Naive thymus-derived CD4-positive, alpha-beta T cell (primary cell): ENCODE measurements around the gene SLC7A6. TPM values are rescaled to one million over a fixed set of nuclear protein-coding genes. Genes with fewer than 3 reads are reported as not detected.
A peak's percentile ranks its signal among the peaks of the same experiment; 100 is the strongest.

Source experiments
- ATAC-seq: fragments of 150-1000 bp; cut with Tn5 transposase; 2 replicates; pipeline ENCODE4 v1.10.0; 2021; ENCODE audit warnings: mild to moderate bottlenecking, moderate library complexity
- CTCF ChIA-PET: fragments of 350-600 bp; sonication (Branson Sonifier 250); formaldehyde crosslinking; loops from one replicate; lab custom pipeline; 2021; ENCODE audit warnings: antibody characterized with exemption; lab: Charles Lee
- POLR2A ChIA-PET: fragments of 350-600 bp; sonication (Branson Sonifier 250); formaldehyde crosslinking; loops from one replicate; lab custom pipeline; 2021; ENCODE audit warnings: antibody characterized with exemption, inconsistent platforms; lab: Charles Lee
- DNase-seq, 9 donors: peaks; one replicate each; pipeline versions ENCODE4 v3.0.0 to v3.0.0-alpha.2; 2020 to 2022; ENCODE audit warnings: mixed read lengths in 1 of 9
- H3K27ac ChIP-seq: one replicate; pipeline ENCODE4 v1.7.0; 2013; ENCODE audit warnings: mild to moderate bottlenecking, low read depth, low read length, moderate library complexity
- H3K27me3 ChIP-seq, 2 donors: one replicate each; pipeline ENCODE4 v1.7.0; 2013; ENCODE audit warnings: low read length in 2 of 2, mild to moderate bottlenecking in 2 of 2, moderate library complexity in 2 of 2; ENCODE audit not compliant: control insufficient read depth in 2 of 2, insufficient read depth in 2 of 2
- H3K36me3 ChIP-seq, 3 experiments: 1 replicate in 2 of 3; 2 replicates in 1 of 3; pipeline ENCODE4 v1.7.0; 2013; ENCODE audit warnings: low read length in 3 of 3, mild to moderate bottlenecking in 3 of 3, moderate library complexity in 1 of 3; ENCODE audit not compliant: insufficient read depth in 3 of 3, control insufficient read depth in 2 of 3
- H3K4me1 ChIP-seq, 2 donors: one replicate each; pipeline ENCODE4 v1.7.0; 2013; ENCODE audit warnings: low read length in 2 of 2, mild to moderate bottlenecking in 2 of 2, moderate library complexity in 1 of 2; ENCODE audit not compliant: control insufficient read depth in 2 of 2, insufficient read depth in 2 of 2
- H3K4me3 ChIP-seq: 2 replicates; pipeline ENCODE4 v1.7.0; 2013; ENCODE audit warnings: mild to moderate bottlenecking, low read length
- H3K9me3 ChIP-seq, 3 experiments: 1 replicate in 2 of 3; 2 replicates in 1 of 3; pipeline ENCODE4 v1.7.0; 2013; ENCODE audit warnings: low read length in 3 of 3; ENCODE audit not compliant: control insufficient read depth in 2 of 3
- H3K27ac Mint-ChIP-seq, 9 donors: one replicate each; pipeline ENCODE4 v1.8.0; 2020 to 2022; ENCODE audit warnings: mixed read lengths in 9 of 9, mild to moderate bottlenecking in 8 of 9, moderate library complexity in 5 of 9, inconsistent platforms in 2 of 9
- H3K27me3 Mint-ChIP-seq, 5 donors: one replicate each; pipeline ENCODE4 v1.8.0; 2021 to 2022; ENCODE audit warnings: mixed read lengths in 5 of 5, mild to moderate bottlenecking in 1 of 5
- H3K36me3 Mint-ChIP-seq, 5 donors: one replicate each; pipeline ENCODE4 v1.8.0; 2020 to 2022; ENCODE audit warnings: mixed read lengths in 5 of 5, mild to moderate bottlenecking in 3 of 5, inconsistent platforms in 1 of 5
- H3K4me1 Mint-ChIP-seq, 7 donors: one replicate each; pipeline ENCODE4 v1.8.0; 2020 to 2022; ENCODE audit warnings: mixed read lengths in 7 of 7, mild to moderate bottlenecking in 3 of 7, inconsistent platforms in 1 of 7
- H3K4me3 Mint-ChIP-seq, 10 donors: one replicate each; pipeline ENCODE4 v1.8.0; 2020 to 2022; ENCODE audit warnings: mild to moderate bottlenecking in 10 of 10, mixed read lengths in 10 of 10, moderate library complexity in 6 of 10, inconsistent platforms in 2 of 10
- H3K9me3 Mint-ChIP-seq, 11 donors: one replicate each; pipeline ENCODE4 v1.8.0; 2020 to 2022; ENCODE audit warnings: mixed read lengths in 11 of 11, mild to moderate bottlenecking in 4 of 11, inconsistent platforms in 1 of 11, moderate library complexity in 1 of 11
- intact Hi-C, 2 donors: fragments of 100-400 bp; cut with micrococcal nuclease; formaldehyde crosslinking; loops; one replicate each; pipeline ENCODE4 v1.15.1; 2023
- polyA plus RNA-seq, 2 donors: library from polyadenylated mRNA; unstranded; fragments of 300-500 nt; fragmentation: Illumina TruSeq; gene quantifications; one replicate each; pipeline ENCODE4 v1.2.3, GENCODE V29; 2021
- total RNA-seq, 6 experiments: library from RNA in 5 of 6; stranded (reverse) in 5 of 6; gene quantifications; 1 replicate in 5 of 6; 2 replicates in 1 of 6; pipeline ENCODE4 v1.2.3 and lab custom pipeline; 2021 to 2026

Gene SLC7A6
- total and polyA plus RNA-seq, 7 experiments from 2014 or later, result 29.3 to 248 (median 163) TPM

DNA sequence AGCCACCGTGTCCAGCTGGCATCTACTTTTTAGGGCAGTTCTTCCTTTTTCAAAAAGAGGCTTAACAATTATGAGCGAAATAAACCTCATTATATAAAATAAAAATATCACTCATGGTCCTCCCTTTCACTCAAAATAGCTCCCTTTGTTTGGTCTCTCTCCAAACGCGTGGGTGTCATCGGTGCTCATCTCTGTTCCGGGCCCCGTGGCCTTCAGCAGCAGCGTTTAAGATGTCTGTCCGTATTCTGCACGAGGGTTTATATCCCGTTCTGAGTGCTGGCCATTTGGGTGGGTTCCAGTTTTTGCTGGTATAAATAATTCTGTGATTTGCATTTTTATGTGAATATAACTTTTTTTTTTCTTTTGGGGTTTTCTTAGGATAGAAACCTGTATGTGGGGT, 79.9 kb downstream of the SLC7A6 start:
- no peak overlapping the region for H3K4me3 Mint-ChIP-seq
- intact Hi-C loops, result no loop called here
- DNase-seq (no peak), ATAC-seq (no peak)
- H3K4me1 ChIP-seq, result peaks cover 0 to 5% of the 10 kb centered on the region in 2 donors
- CTCF ChIA-PET, result no interaction called here
- peaks cover 0 to 2% (median 0%) of the 10 kb centered on the region in 11 donors for H3K9me3 Mint-ChIP-seq
- peaks cover 11 to 94% (median 26%) of the 10 kb centered on the region in 3 experiments for H3K36me3 ChIP-seq
- H3K27ac Mint-ChIP-seq, result no peak overlapping the region
- no peaks in the 10 kb centered on the region for H3K9me3 ChIP-seq
- H3K27me3 ChIP-seq, result no peaks in the 10 kb centered on the region
- no peak overlapping the region for H3K27ac ChIP-seq
- peaks cover 21 to 63% (median 48%) of the 10 kb centered on the region in 5 donors for H3K36me3 Mint-ChIP-seq
- peaks cover 4 to 19% (median 11%) of the 10 kb centered on the region in 7 donors for H3K4me1 Mint-ChIP-seq
- POLR2A ChIA-PET, result interaction anchor here (0.7 to 1.1 kb wide), 2 partner anchors 12 to 524 kb away, joined by 3 read pairs; no protein-coding TSS in a partner anchor
- H3K4me3 ChIP-seq, result no peak overlapping the region
- H3K27me3 Mint-ChIP-seq, result no peaks in the 10 kb centered on the region

DNA sequence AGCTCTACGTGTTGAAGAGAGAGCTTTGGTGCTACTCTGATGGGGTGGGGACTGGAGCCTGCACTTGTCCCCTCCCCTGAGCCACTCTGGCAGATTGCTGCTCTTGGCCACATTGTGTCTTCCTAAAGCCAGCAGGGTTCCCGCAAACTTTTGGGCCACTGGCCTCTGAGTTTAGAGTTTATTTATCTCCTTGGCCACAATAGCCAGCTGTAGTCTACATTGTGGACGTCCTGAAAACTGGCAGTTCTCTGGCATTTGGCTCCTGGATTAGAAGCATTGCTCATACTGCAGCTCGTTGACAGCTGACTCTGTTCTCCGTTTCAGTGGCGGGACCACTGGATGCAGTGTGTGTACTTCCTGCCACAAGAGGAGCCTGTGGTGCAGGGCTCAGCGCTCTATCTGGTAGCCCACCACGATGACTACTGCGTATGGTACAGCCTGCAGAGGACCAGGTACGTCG, 81.1 kb downstream of the SLC7A6 start:
- intact Hi-C loops, result no loop called here
- Histone ChIP-seq H3K4me3 (no peak overlapping the region), H3K27ac (no peak overlapping the region), H3K4me1 (peaks cover 0 to 5% of the 10 kb centered on the region in 2 donors), H3K9me3 (no peaks in the 10 kb centered on the region), H3K27me3 (no peaks in the 10 kb centered on the region), H3K36me3 (peaks cover 4 to 94% (median 19%) of the 10 kb centered on the region in 3 experiments)
- no peak for DNase-seq
- ChIA-PET POLR2A (interaction anchor here (0.6 to 0.8 kb wide), 2 partner anchors 11 to 855 kb away, joined by 3 to 6 read pairs; no protein-coding TSS in a partner anchor), CTCF (no interaction called here)
- peaks cover 4 to 20% (median 11%) of the 10 kb centered on the region in 7 donors for H3K4me1 Mint-ChIP-seq
- ATAC-seq, result no peak
- peaks cover 27 to 55% (median 41%) of the 10 kb centered on the region in 5 donors for H3K36me3 Mint-ChIP-seq
- H3K9me3 Mint-ChIP-seq, result peaks cover 0 to 2% (median 0%) of the 10 kb centered on the region in 11 donors
- H3K27me3 Mint-ChIP-seq, result no peaks in the 10 kb centered on the region
- H3K27ac Mint-ChIP-seq, result peak overlapping the region in 1 of 9 donors; percentile 8
- no peak overlapping the region for H3K4me3 Mint-ChIP-seq

DNA sequence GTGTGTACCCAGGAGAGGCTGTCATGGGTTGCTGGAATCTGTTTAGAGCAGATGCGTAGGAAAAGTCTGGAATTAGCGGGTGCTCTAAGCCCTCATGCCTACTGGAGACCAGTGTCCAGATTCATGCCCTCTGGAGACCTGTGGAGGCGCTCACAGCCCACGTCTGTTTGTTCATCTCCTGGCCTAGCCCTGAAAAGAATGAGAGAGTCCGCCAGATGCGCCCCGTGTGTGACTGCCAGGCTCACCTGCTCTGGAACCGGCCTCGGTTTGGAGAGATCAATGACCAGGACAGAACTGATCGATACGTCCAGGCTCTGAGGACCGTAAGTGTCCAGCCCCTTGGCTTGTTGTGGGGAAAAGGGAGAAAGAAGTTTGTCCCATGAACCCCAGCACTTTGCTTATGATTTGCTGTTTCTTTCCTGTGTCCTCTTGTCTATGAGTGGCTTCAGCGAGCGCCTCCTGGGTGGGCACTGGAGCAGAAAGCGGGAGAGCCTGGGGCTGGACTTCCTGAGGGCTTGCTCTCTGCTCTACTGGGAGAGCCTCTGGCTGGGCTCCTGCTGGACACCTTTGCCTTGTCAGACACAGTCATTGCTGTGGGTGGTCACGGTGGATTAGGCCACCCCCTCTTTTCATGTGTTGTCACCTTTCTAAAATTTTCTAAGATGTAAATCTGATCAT, 81.8 kb downstream of the SLC7A6 start:
- Histone ChIP-seq H3K9me3 (no peaks in the 10 kb centered on the region), H3K27me3 (no peaks in the 10 kb centered on the region), H3K27ac (no peak overlapping the region), H3K36me3 (peaks cover 4 to 94% (median 25%) of the 10 kb centered on the region in 3 experiments), H3K4me1 (peaks cover 0 to 5% of the 10 kb centered on the region in 2 donors), H3K4me3 (no peak overlapping the region)
- DNase-seq (no peak), ATAC-seq (no peak)
- Mint-ChIP-seq H3K27me3 (no peaks in the 10 kb centered on the region), H3K27ac (no peak overlapping the region), H3K9me3 (peaks cover 0 to 2% (median 0%) of the 10 kb centered on the region in 11 donors), H3K36me3 (peaks cover 25 to 55% (median 39%) of the 10 kb centered on the region in 5 donors), H3K4me3 (no peak overlapping the region), H3K4me1 (peaks cover 0 to 20% (median 11%) of the 10 kb centered on the region in 7 donors)
- ChIA-PET CTCF (no interaction called here), POLR2A (no interaction called here)
- intact Hi-C loops, result no loop called here

- no peak overlapping the region for H3K4me3 ChIP-seq
- H3K27me3 ChIP-seq, result no peaks in the 10 kb centered on the region
- Mint-ChIP-seq H3K4me3 (no peak overlapping the region), H3K27ac (peak overlapping the region in 1 of 9 donors; percentile 74), H3K36me3 (peaks cover 25 to 55% (median 39%) of the 10 kb centered on the region in 5 donors), H3K27me3 (no peaks in the 10 kb centered on the region), H3K4me1 (peaks cover under 1 to 24% (median 11%) of the 10 kb centered on the region in 7 donors), H3K9me3 (peaks cover 0 to 2% (median 0%) of the 10 kb centered on the region in 11 donors)
- CTCF ChIA-PET, result no interaction called here
- intact Hi-C loops, result no loop called here
- POLR2A ChIA-PET, result no interaction called here
- DNase-seq (no peak), ATAC-seq (no peak)
- H3K4me1 ChIP-seq, result peaks cover 0 to 5% of the 10 kb centered on the region in 2 donors
- no peak overlapping the region for H3K27ac ChIP-seq
- H3K36me3 ChIP-seq, result peaks cover 4 to 93% (median 30%) of the 10 kb centered on the region in 3 experiments
- H3K9me3 ChIP-seq, result no peaks in the 10 kb centered on the region
These were observed 82.7 kb downstream of the SLC7A6 start for GRCh38 chr16:68346892-68347480.

DNA sequence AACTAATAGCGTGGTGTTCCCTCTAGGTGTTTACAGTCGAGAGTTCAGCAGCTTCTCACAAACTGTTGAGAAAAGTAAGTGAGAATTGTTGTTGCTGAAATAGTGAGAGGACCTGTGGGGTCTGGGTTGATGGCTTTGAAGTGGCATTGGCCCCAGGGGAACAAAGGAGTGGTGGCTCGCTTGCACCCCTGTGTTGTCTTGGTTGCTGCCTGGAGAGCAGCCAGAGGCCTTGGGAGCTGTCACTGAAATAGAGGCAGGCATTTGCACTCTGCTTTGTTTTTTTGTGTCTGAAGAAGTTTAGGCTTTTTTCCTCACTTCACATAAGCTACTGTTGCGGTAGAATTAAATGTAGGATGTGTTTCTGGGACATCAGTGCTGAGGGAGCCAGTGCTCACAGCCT, 83.3 kb downstream of the SLC7A6 start:
- H3K36me3 ChIP-seq, result peaks cover 4 to 92% (median 33%) of the 10 kb centered on the region in 3 experiments
- Mint-ChIP-seq H3K4me1 (peaks cover 2 to 25% (median 11%) of the 10 kb centered on the region in 7 donors), H3K9me3 (peaks cover 0 to 2% (median 0%) of the 10 kb centered on the region in 11 donors), H3K36me3 (peaks cover 25 to 59% (median 36%) of the 10 kb centered on the region in 5 donors), H3K27me3 (no peaks in the 10 kb centered on the region), H3K4me3 (no peak overlapping the region), H3K27ac (peak overlapping the region in 1 of 9 donors; percentile 15)
- H3K9me3 ChIP-seq, result no peaks in the 10 kb centered on the region
- peaks cover 0 to 5% of the 10 kb centered on the region in 2 donors for H3K4me1 ChIP-seq
- ATAC-seq, result no peak
- no peak overlapping the region for H3K4me3 ChIP-seq
- POLR2A ChIA-PET, result interaction anchor here (0.6 kb wide), 1 partner anchor 263 kb away, joined by 3 read pairs; no protein-coding TSS in a partner anchor
- CTCF ChIA-PET, result no interaction called here
- H3K27me3 ChIP-seq, result no peaks in the 10 kb centered on the region
- no peak for DNase-seq
- intact Hi-C loops, result no loop called here
- no peak overlapping the region for H3K27ac ChIP-seq

GRCh38 chr16:68348639-68349445, 84.5 kb downstream of the SLC7A6 start:
- POLR2A ChIA-PET, result no interaction called here
- H3K4me3 Mint-ChIP-seq, result no peak overlapping the region

More at GRCh38 chr16:68348639-68349445, 84.5 kb downstream of the SLC7A6 start:
- Histone ChIP-seq H3K9me3 (no peaks in the 10 kb centered on the region), H3K27ac (no peak overlapping the region), H3K36me3 (peaks cover 4 to 93% (median 27%) of the 10 kb centered on the region in 3 experiments), H3K27me3 (no peaks in the 10 kb centered on the region), H3K4me1 (peaks cover 0 to 5% of the 10 kb centered on the region in 2 donors), H3K4me3 (no peak overlapping the region)
- ATAC-seq (no peak), DNase-seq (no peak)
- Mint-ChIP-seq H3K9me3 (peaks cover 0 to 2% (median 0%) of the 10 kb centered on the region in 11 donors), H3K4me1 (peaks cover 2 to 25% (median 11%) of the 10 kb centered on the region in 7 donors), H3K27ac (peak overlapping the region in 1 of 9 donors; percentile 58), H3K36me3 (peaks cover 21 to 64% (median 40%) of the 10 kb centered on the region in 5 donors), H3K27me3 (no peaks in the 10 kb centered on the region)
- intact Hi-C loops, result no loop called here
- CTCF ChIA-PET, result interaction anchor here (0.6 kb wide), 1 partner anchor 115 kb away, joined by 3 read pairs; no protein-coding TSS in a partner anchor
